Measurements from ENCODE around the gene RFX8. TPM values are rescaled to one million over a fixed set of nuclear protein-coding genes. Genes with fewer than 3 reads are reported as not detected.

The RFX8 gene
- total and polyA plus RNA-seq, 10 of the 15 experiments (the other 5 are each of a cell fraction or from before 2014, with no cell fraction given) = 0.19 TPM; not detected in 9

GRCh38 chr2:101500860-101501259, 25.9 kb upstream of the RFX8 start:
- Histone ChIP-seq H3K4me3 (no peak overlapping the region), H3K36me3 (ENCODE audit: control insufficient read depth in 2 of 2, insufficient read depth in 2 of 2, low read length in 1 of 2) (no peaks in the 10 kb centered on the region), H4K20me1 (ENCODE audit: control insufficient read depth, insufficient read depth) (no peaks in the 10 kb centered on the region), H2AFZ (ENCODE audit: control insufficient read depth, low read depth, low read length) (no peak overlapping the region), H3K27ac (ENCODE audit: control insufficient read depth, insufficient read depth) (no peak overlapping the region), H3K79me2 (ENCODE audit: control insufficient read depth, insufficient read depth, low read length) (no peaks in the 10 kb centered on the region), H3K4me2 (ENCODE audit: control insufficient read depth, insufficient read depth) (no peak overlapping the region), H3K4me1 (ENCODE audit: control insufficient read depth, insufficient read depth, low read length) (no peaks in the 10 kb centered on the region), H3K9ac (ENCODE audit: control insufficient read depth, insufficient read depth, low read length) (no peak overlapping the region), H3K9me3 (replicated peaks; ENCODE audit: control insufficient read depth, insufficient read depth, low read length) (no peaks in the 10 kb centered on the region), H3K27me3 (replicated peaks in 1 of 2; ENCODE audit: control insufficient read depth in 2 of 2, insufficient read depth in 2 of 2, low read length in 1 of 2) (no peaks in the 10 kb centered on the region)
- TF ChIP-seq JUNB (IDR thresholded peaks at IDR 0.05) (no peak), SMARCA5 (IDR thresholded peaks at IDR 0.05) (no peak), E2F4 (IDR thresholded peaks at IDR 0.05; ENCODE audit: low read depth, low read length) (no peak), SREBF2 (IDR thresholded peaks at IDR 0.05; ENCODE audit: low read length) (no peak), RAD21 (IDR thresholded peaks at IDR 0.05; ENCODE audit: insufficient read depth, low read depth, low read length) (no peak), KAT2A (conservative IDR thresholded peaks at IDR 0.05; ENCODE audit: control insufficient read depth, low read depth, low read length) (no peak), TCF3 (IDR thresholded peaks at IDR 0.05; ENCODE audit: borderline replicate concordance, insufficient read depth, low read depth, low read length) (no peak), CHD4 (IDR thresholded peaks at IDR 0.05) (no peak), WRNIP1 (IDR thresholded peaks at IDR 0.05; ENCODE audit: borderline replicate concordance, low read depth, low read length) (no peak), GABPA (IDR thresholded peaks at IDR 0.05; ENCODE audit: low read depth) (no peak), EZH2 (IDR thresholded peaks at IDR 0.05; ENCODE audit: borderline replicate concordance, control insufficient read depth, low read depth, low read length) (no peak), PML (IDR thresholded peaks at IDR 0.05; ENCODE audit: low read length) (no peak), CBX5 (IDR thresholded peaks at IDR 0.05; ENCODE audit: low read depth) (no peak), NFYA (IDR thresholded peaks at IDR 0.05; ENCODE audit: borderline replicate concordance, low read depth, low read length) (no peak)
- TF ChIP-seq, protein P1, sequence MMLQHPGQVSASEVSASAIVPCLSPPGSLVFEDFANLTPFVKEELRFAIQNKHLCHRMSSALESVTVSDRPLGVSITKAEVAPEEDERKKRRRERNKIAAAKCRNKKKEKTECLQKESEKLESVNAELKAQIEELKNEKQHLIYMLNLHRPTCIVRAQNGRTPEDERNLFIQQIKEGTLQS (IDR thresholded peaks at IDR 0.05; ENCODE audit: borderline replicate concordance, extremely low read depth, low read depth, low read length) = no peak
- FAIRE-seq (no peak), ATAC-seq (no peak), DNase-seq (ENCODE audit: low read depth, low spot score) (no peak)
- 39% methylated on average over 5 of the region's 5 CpGs for WGBS (ENCODE audit: insufficient coverage, insufficient replicate concordance, low lambda C conversion rate, missing lambda C conversion rate)
- ChIA-PET SMC1A (ENCODE audit: uncharacterized antibody, unreplicated experiment) (no interaction called here), CTCF (interaction anchor here (0.6 to 1.2 kb wide), 3 partner anchors 84 to 373 kb away, joined by 4 to 5 read pairs (median 4); no protein-coding TSS in a partner anchor), RAD21 (ENCODE audit: unreplicated experiment) (no interaction called here), POLR2A (no interaction called here)
- no TSS peak for BruUV-seq (replicated peaks)
- in situ Hi-C loops (cut with MboI) (no loop called here), intact Hi-C loops (cut with micrococcal nuclease; ENCODE audit: unreplicated experiment) (no loop called here)

Measured in GM12878 (cell line).